ENCODE measurements around the gene SRRT.

SRRT gene

DNA sequence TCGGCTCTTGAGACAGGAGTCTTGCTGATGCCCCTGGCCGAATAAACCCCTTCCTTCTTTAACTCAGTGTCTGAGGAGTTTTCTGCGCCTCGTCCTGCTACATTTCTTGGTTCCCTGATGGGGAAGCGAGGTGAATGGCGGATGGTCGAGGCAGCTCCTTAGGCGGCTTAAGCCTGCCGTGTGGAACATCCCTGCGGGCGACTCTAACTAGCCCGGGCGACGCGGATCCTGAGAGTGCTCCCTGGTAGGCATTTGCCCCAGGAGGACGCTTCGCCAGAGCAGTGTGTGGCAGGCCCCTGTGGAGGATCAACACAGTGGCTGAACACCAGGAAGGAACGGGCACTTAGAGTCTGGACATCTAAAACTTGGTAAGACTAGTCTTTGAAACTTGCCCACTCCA is 35.5 kb upstream of the SRRT start:
- Histone ChIP-seq H4K20me1 (ENCODE audit: insufficient read depth) (no peaks in the 10 kb centered on the region), H3K9ac (no peak overlapping the region), H2AFZ (ENCODE audit: low read depth) (no peak overlapping the region), H3K27ac (no peak overlapping the region), H3K4me2 (no peak overlapping the region), H3K79me2 (ENCODE audit: insufficient read depth, low read depth) (no peaks in the 10 kb centered on the region), H3K36me3 (ENCODE audit: insufficient read depth) (no peaks in the 10 kb centered on the region), H3K4me1 (ENCODE audit: low read depth, poor library complexity, severe bottlenecking) (no peaks in the 10 kb centered on the region), H3K4me3 (IDR thresholded peaks at IDR 0.05; ENCODE audit: insufficient read depth, low read depth, low read length) (no peak overlapping the region), H3K27me3 (ENCODE audit: insufficient read depth, low read depth) (peaks cover 3% of the 10 kb centered on the region; the same call in 1 of the 2 replicates)
- TF ChIP-seq, protein P1, sequence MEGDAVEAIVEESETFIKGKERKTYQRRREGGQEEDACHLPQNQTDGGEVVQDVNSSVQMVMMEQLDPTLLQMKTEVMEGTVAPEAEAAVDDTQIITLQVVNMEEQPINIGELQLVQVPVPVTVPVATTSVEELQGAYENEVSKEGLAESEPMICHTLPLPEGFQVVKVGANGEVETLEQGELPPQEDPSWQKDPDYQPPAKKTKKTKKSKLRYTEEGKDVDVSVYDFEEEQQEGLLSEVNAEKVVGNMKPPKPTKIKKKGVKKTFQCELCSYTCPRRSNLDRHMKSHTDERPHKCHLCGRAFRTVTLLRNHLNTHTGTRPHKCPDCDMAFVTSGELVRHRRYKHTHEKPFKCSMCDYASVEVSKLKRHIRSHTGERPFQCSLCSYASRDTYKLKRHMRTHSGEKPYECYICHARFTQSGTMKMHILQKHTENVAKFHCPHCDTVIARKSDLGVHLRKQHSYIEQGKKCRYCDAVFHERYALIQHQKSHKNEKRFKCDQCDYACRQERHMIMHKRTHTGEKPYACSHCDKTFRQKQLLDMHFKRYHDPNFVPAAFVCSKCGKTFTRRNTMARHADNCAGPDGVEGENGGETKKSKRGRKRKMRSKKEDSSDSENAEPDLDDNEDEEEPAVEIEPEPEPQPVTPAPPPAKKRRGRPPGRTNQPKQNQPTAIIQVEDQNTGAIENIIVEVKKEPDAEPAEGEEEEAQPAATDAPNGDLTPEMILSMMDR (conservative IDR thresholded peaks at IDR 0.05; ENCODE audit: low read depth, low read length) = no peak

DNA sequence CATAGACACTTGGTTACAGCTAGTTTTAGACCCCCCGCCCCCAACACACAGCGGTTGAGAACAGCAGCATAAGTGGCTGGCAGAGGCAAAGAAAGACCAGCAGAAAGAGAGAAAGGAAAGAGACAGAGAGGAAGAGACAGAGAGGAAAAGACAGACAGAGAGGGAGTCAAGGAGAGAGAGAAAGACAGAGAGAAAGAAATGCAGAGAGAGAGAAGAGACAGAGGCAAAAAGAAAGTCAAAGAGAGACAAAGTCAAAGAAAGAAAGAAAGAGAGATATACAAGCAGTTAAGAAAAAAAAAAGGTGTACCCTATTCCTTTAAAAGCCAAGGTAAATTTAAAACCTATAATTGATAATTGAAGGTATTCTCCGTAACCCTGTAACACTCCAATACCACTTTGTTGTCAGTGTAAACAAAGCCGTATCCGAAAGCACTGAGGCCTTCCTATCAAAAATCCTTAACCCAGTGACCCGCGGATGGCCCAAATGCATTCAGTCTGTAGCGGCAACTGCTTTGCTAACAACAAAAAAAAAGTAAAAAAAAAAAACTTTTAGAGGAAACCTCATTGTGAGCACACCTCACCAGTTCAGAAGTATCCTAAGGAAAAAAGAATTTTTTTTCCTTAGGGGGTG is 34.3 kb upstream of the SRRT start:
- Histone ChIP-seq H3K4me2 (no peak overlapping the region), H3K79me2 (ENCODE audit: insufficient read depth, low read depth) (no peaks in the 10 kb centered on the region), H3K27me3 (ENCODE audit: insufficient read depth, low read depth) (no peaks in the 10 kb centered on the region), H2AFZ (ENCODE audit: low read depth) (no peak overlapping the region), H3K36me3 (ENCODE audit: insufficient read depth) (no peaks in the 10 kb centered on the region), H3K4me3 (IDR thresholded peaks at IDR 0.05; ENCODE audit: insufficient read depth, low read depth, low read length) (no peak overlapping the region), H3K27ac (no peak overlapping the region), H3K9ac (no peak overlapping the region), H3K4me1 (ENCODE audit: low read depth, poor library complexity, severe bottlenecking) (no peaks in the 10 kb centered on the region), H4K20me1 (ENCODE audit: insufficient read depth) (no peaks in the 10 kb centered on the region)
- TF ChIP-seq, protein P1 (conservative IDR thresholded peaks at IDR 0.05; ENCODE audit: low read depth, low read length) = no peak

DNA sequence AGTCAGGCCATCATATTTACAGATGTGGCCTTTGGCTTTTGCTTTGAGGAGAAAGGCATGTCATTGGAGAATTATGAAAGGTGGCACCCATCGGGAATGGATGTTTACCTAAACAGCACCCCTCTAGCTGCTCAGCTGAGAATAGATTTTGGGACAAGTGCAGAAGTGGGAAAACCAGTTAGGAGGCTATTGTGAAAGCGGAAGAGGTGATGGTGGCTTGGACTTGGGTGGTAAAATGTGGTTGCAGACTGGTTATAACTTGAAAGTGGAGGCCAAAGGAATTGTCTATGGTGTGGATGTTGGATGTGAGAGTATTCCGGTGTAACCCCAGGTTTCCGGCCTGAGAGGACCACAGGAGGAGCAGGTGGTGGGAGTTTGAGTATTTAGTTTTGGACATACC is 27.5 kb upstream of the SRRT start:
- H2AFZ ChIP-seq (ENCODE audit: low read depth) = no peak overlapping the region
- TF ChIP-seq, protein P1 (conservative IDR thresholded peaks at IDR 0.05; ENCODE audit: low read depth, low read length) = no peak
- H3K79me2 ChIP-seq (ENCODE audit: insufficient read depth, low read depth) = no peaks in the 10 kb centered on the region
- H3K4me3 ChIP-seq (IDR thresholded peaks at IDR 0.05; ENCODE audit: insufficient read depth, low read depth, low read length) = no peak overlapping the region
- H3K4me2 ChIP-seq = no peak overlapping the region
- H4K20me1 ChIP-seq (ENCODE audit: insufficient read depth) = no peaks in the 10 kb centered on the region
- H3K4me1 ChIP-seq (ENCODE audit: low read depth, poor library complexity, severe bottlenecking) = peaks cover 4% of the 10 kb centered on the region
- H3K9ac ChIP-seq = no peak overlapping the region
- H3K27me3 ChIP-seq (ENCODE audit: insufficient read depth, low read depth) = no peaks in the 10 kb centered on the region; the same call in 1 of the 2 replicates
- no peak overlapping the region for H3K27ac ChIP-seq
- H3K36me3 ChIP-seq (ENCODE audit: insufficient read depth) = no peaks in the 10 kb centered on the region

DNA sequence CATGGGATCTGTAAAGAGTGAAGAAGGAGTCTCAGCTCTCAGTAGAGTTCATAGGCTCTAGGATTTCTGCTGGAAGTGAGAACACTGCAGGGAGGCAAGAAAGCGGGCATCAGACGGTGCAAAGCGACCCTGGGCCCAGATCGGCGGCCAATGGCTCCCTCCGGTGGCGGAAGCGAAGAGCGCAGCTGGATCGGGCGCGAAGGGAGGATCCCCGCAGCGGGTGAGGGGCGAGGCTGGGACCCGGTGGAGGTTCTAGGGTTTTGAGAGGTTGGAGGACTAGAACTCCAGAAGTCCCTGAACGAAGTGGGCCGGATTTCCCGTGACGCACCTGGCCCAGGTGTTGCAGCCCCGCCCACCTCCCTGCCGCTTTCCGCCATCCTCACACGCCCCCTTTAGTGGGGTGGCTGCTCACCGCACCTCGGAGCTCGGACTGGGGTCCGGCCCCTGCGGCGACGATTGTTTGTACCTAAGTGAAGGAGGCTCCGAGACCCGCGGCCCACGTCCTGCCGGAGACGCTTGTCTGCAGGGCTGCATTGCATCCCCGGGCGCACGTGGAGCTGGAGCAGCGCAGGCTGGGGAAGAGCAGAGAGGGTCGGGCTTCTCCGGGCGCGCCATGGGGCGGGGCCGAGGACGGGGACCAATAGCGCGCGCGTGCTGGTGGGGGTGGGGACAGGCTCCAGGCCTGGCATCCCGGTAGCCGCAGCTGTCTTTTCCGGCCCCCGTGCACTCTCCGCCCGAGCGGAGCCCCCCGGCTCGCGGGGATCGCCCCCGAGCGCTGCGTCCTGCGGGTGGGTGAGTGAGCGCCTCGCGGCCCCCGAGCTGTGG is 22.6 kb upstream of the SRRT start, which contains the start of gene SLC12A9:
Gene SLC12A9, plus strand, starts transcription at position 666 of the 825 bp plus-strand sequence. CDS start 1,485 bp downstream, outside the sequence.
- H3K27ac ChIP-seq = no peak within 1 kb of the TSS
- no peaks in the 10 kb centered on the region; the same call in 1 of the 2 replicates for H3K27me3 ChIP-seq (ENCODE audit: insufficient read depth, low read depth)
- TF ChIP-seq, protein P1 (conservative IDR thresholded peaks at IDR 0.05; ENCODE audit: low read depth, low read length) = peak; percentile 94
- H3K79me2 ChIP-seq (ENCODE audit: insufficient read depth, low read depth) = peaks cover 5% of the 10 kb centered on the region; the same call in 1 of the 2 replicates
- no peak within 1 kb of the TSS for H3K4me3 ChIP-seq (IDR thresholded peaks at IDR 0.05; ENCODE audit: insufficient read depth, low read depth, low read length)
- H3K4me1 ChIP-seq (ENCODE audit: low read depth, poor library complexity, severe bottlenecking) = peaks cover 4% of the 10 kb centered on the region
- peak within 1 kb of the TSS; percentile 49; the same call in 1 of the 2 replicates for H3K9ac ChIP-seq
- H2AFZ ChIP-seq (ENCODE audit: low read depth) = peak within 1 kb of the TSS; percentile 98
- no peaks in the 10 kb centered on the region for H3K36me3 ChIP-seq (ENCODE audit: insufficient read depth)
- H4K20me1 ChIP-seq (ENCODE audit: insufficient read depth) = no peaks in the 10 kb centered on the region
- H3K4me2 ChIP-seq = peak within 1 kb of the TSS; percentile 47
